GM19328 (cell line): ENCODE data around the gene CELF4.

Source experiments
- ATAC-seq: cut with Tn5 transposase; IDR thresholded peaks from one replicate; pipeline ENCODE4 v1.9.1; 2021; ENCODE audit warnings: mild to moderate bottlenecking, moderate library complexity; ENCODE audit not compliant: unreplicated experiment

The CELF4 gene

GRCh38 chr18:37565101-37565976, at the start of gene CELF4:
CELF4 (minus strand) TSS chr18:37565798.
- ATAC-seq, result no peak

GRCh38 chr18:37613253-37613565, 47.6 kb upstream of the CELF4 start:
- no peak for ATAC-seq

- no peak for ATAC-seq
These were observed 47.1 kb upstream of the CELF4 start for GRCh38 chr18:37612524-37613252.

GRCh38 chr18:37611614-37612279, 46.1 kb upstream of the CELF4 start:
- ATAC-seq, result no peak

GRCh38 chr18:37608876-37609275, 43.3 kb upstream of the CELF4 start:
- no peak for ATAC-seq

GRCh38 chr18:37607281-37607680, 41.7 kb upstream of the CELF4 start:
- ATAC-seq, result no peak

- ATAC-seq, result no peak
These were observed 38.4 kb upstream of the CELF4 start for GRCh38 chr18:37604032-37604431.

- ATAC-seq, result no peak
These were observed 33.6 kb upstream of the CELF4 start for GRCh38 chr18:37598966-37599896.

- no peak for ATAC-seq
These were observed 32.8 kb upstream of the CELF4 start for GRCh38 chr18:37598396-37598795.

GRCh38 chr18:37590346-37590745, 24.7 kb upstream of the CELF4 start:
- no peak for ATAC-seq

GRCh38 chr18:37588289-37588688, 22.7 kb upstream of the CELF4 start:
- no peak for ATAC-seq

- no peak for ATAC-seq
These were observed 21.1 kb upstream of the CELF4 start for GRCh38 chr18:37586656-37587225.

GRCh38 chr18:37584952-37585695, 19.5 kb upstream of the CELF4 start:
- no peak for ATAC-seq

- ATAC-seq, result no peak
These were observed 18.6 kb upstream of the CELF4 start for GRCh38 chr18:37584217-37584616.

GRCh38 chr18:37582261-37582660, 16.7 kb upstream of the CELF4 start:
- ATAC-seq, result no peak

- ATAC-seq, result no peak
These were observed 13.4 kb upstream of the CELF4 start for GRCh38 chr18:37578886-37579513.

GRCh38 chr18:37578182-37578678, 12.6 kb upstream of the CELF4 start:
- ATAC-seq, result no peak

- no peak for ATAC-seq
These were observed 11.5 kb upstream of the CELF4 start for GRCh38 chr18:37577051-37577611.

- ATAC-seq, result no peak
These were observed 10.0 kb upstream of the CELF4 start for GRCh38 chr18:37575646-37576045.
